Keratinocyte (primary cell): ENCODE measurements around the gene ZBTB8OS. TPM values are rescaled to one million over a fixed set of nuclear protein-coding genes. Genes with fewer than 3 reads are reported as not detected.

Experiments used
- DNase-seq: peaks from one replicate; pipeline ENCODE4 v3.0.0-alpha.2; 2011; ENCODE audit warnings: low read depth, missing footprints, low spot score
- FAIRE-seq: peaks from 2 replicates; lab custom pipeline; 2011; peaks lifted over from hg19 to GRCh38; lab: Jason Lieb, UNC
- H2AFZ ChIP-seq: 2 replicates; pipeline ENCODE4 v1.6.0; 2012; ENCODE audit warnings: low read length, control low read depth, inconsistent platforms; ENCODE audit not compliant: control insufficient read depth
- H3K27ac ChIP-seq: 2 replicates; pipeline ENCODE4 v1.5.1; 2011; ENCODE audit warnings: low read length; ENCODE audit not compliant: control insufficient read depth, insufficient read depth
- H3K27me3 ChIP-seq: 3 replicates; pipeline ENCODE4 v1.6.0; 2011; ENCODE audit warnings: low read length; ENCODE audit not compliant: control insufficient read depth, insufficient read depth; ENCODE audit errors: extremely low read depth
- H3K36me3 ChIP-seq, 2 experiments: 2 replicates in 1 of 2; 3 replicates in 1 of 2; pipeline ENCODE4 v1.5.1; 2011; ENCODE audit warnings: low read length in 2 of 2, mild to moderate bottlenecking in 1 of 2; ENCODE audit not compliant: control insufficient read depth in 2 of 2, insufficient read depth in 2 of 2; ENCODE audit errors: extremely low read depth in 1 of 2
- H3K4me1 ChIP-seq: 3 replicates; pipeline ENCODE4 v1.5.1; 2011; ENCODE audit warnings: low read length; ENCODE audit not compliant: control insufficient read depth, insufficient read depth; ENCODE audit errors: extremely low read depth
- H3K4me2 ChIP-seq: 3 replicates; pipeline ENCODE4 v1.6.0; 2011; ENCODE audit warnings: low read depth, low read length; ENCODE audit not compliant: control insufficient read depth, insufficient read depth; ENCODE audit errors: extremely low read depth
- H3K4me3 ChIP-seq, 3 experiments: fragments of 200-600 bp in 1 of 3; sonication (generic) in 1 of 3; 2 replicates in 2 of 3; 3 replicates in 1 of 3; pipeline ENCODE4 v1.5.1; 2011 to 2016; ENCODE audit warnings: low read length in 3 of 3, mild to moderate bottlenecking in 3 of 3, control low read depth in 2 of 3, inconsistent platforms in 1 of 3, low read depth in 1 of 3, mixed read lengths in 1 of 3, mixed run types in 1 of 3, moderate library complexity in 1 of 3; ENCODE audit not compliant: control insufficient read depth in 2 of 3, insufficient read depth in 2 of 3; ENCODE audit errors: extremely low read depth in 1 of 3
- H3K79me2 ChIP-seq: 2 replicates; pipeline ENCODE4 v1.6.0; 2012; ENCODE audit warnings: low read length; ENCODE audit not compliant: control insufficient read depth, insufficient read depth
- H3K9ac ChIP-seq: 3 replicates; pipeline ENCODE4 v1.6.0; 2011; ENCODE audit warnings: low read length; ENCODE audit not compliant: control insufficient read depth, insufficient read depth; ENCODE audit errors: extremely low read depth
- H3K9me1 ChIP-seq: 3 replicates; pipeline ENCODE4 v1.6.0; 2011; ENCODE audit warnings: low read length; ENCODE audit not compliant: control insufficient read depth, insufficient read depth; ENCODE audit errors: extremely low read depth
- H3K9me3 ChIP-seq: 2 replicates; pipeline ENCODE4 v1.5.1; 2012; ENCODE audit warnings: low read depth, low read length; ENCODE audit not compliant: control insufficient read depth
- H4K20me1 ChIP-seq: 3 replicates; pipeline ENCODE4 v1.6.0; 2011; ENCODE audit warnings: low read length; ENCODE audit not compliant: control insufficient read depth, insufficient read depth; ENCODE audit errors: extremely low read depth
- CTCF ChIP-seq, 3 experiments: IDR thresholded peaks in 1 of 3; conservative IDR thresholded peaks in 1 of 3; optimal IDR thresholded peaks in 1 of 3; 2 replicates in 2 of 3; 3 replicates in 1 of 3; pipeline versions ENCODE3 to v1.5.1; 2011; ENCODE audit warnings: low read length in 3 of 3, mild to moderate bottlenecking in 3 of 3, moderate library complexity in 2 of 3, control low read depth in 1 of 3, inconsistent platforms in 1 of 3; ENCODE audit not compliant: insufficient read depth in 2 of 3; ENCODE audit errors: extremely low read depth in 1 of 3
- EZH2 ChIP-seq: IDR thresholded peaks from one replicate; pipeline ENCODE4 v1.6.1; 2012; ENCODE audit warnings: inconsistent platforms, mild to moderate bottlenecking, low read length, moderate library complexity
- dilution Hi-C: fragments of 300-500 bp; cut with MboI; formaldehyde crosslinking; loops from one replicate; pipeline ENCODE4 v1.7.0; 2020; ENCODE audit warnings: low sequenced_read_pairs; ENCODE audit not compliant: extremely low pct_ligation_motif_present
- polyA plus RNA-seq, 5 experiments: library from polyadenylated mRNA; depleted of rRNA in 3 of 5; stranded (reverse) in 3 of 5; stranded (forward) in 1 of 5; unstranded in 1 of 5; fragments of >200 nt; gene quantifications; 1 replicate in 1 of 5; 2 replicates in 3 of 5; 3 replicates in 1 of 5; pipeline versions ENCODE4 v1.2.1 to v1.2.3, GENCODE V29; 2011 to 2012; ENCODE audit warnings: missing spikeins in 2 of 5, low read depth in 1 of 5, low replicate concordance in 1 of 5

The ZBTB8OS gene
- polyA plus RNA-seq, 1 donor (not counting 4 experiments of a cell fraction or from before 2014, with no cell fraction given) = 87.5 TPM

- DNase-seq (no peak), FAIRE-seq (no peak)
- Histone ChIP-seq H3K36me3 (peaks cover 4 to 13% of the 10 kb centered on the region in 2 experiments), H3K4me1 (no peaks in the 10 kb centered on the region), H3K27ac (no peak overlapping the region), H3K9me3 (no peaks in the 10 kb centered on the region), H3K79me2 (no peaks in the 10 kb centered on the region), H4K20me1 (no peaks in the 10 kb centered on the region), H3K9ac (no peak overlapping the region), H3K9me1 (no peaks in the 10 kb centered on the region), H3K27me3 (no peaks in the 10 kb centered on the region), H3K4me2 (no peak overlapping the region), H2AFZ (no peak overlapping the region), H3K4me3 (no peak overlapping the region)
- dilution Hi-C loops = no loop called here
- TF ChIP-seq CTCF (optimal IDR thresholded peaks at IDR 0.05 in 1 of 3, IDR thresholded peaks at IDR 0.05 in 1 of 3, conservative IDR thresholded peaks at IDR 0.05 in 1 of 3; ENCODE audit: extremely low read depth in 1 of 3, insufficient read depth in 2 of 3, low read length in 3 of 3) (no peak), EZH2 (no peak)
Observed at GRCh38 chr1:32696041-32696440, 45.7 kb upstream of the ZBTB8OS start.

- no peak overlapping the region for H3K4me3 ChIP-seq
- H3K36me3 ChIP-seq = peaks cover 4 to 13% of the 10 kb centered on the region in 2 experiments
- no peaks in the 10 kb centered on the region for H3K27me3 ChIP-seq
- dilution Hi-C loops = no loop called here
- no peak overlapping the region for H2AFZ ChIP-seq
- H3K4me1 ChIP-seq = no peaks in the 10 kb centered on the region
- no peak for TF ChIP-seq CTCF (optimal IDR thresholded peaks at IDR 0.05 in 1 of 3, IDR thresholded peaks at IDR 0.05 in 1 of 3, conservative IDR thresholded peaks at IDR 0.05 in 1 of 3; ENCODE audit: extremely low read depth in 1 of 3, insufficient read depth in 2 of 3, low read length in 3 of 3)
- TF ChIP-seq EZH2 = no peak
- no peaks in the 10 kb centered on the region for H3K9me1 ChIP-seq
- H4K20me1 ChIP-seq = no peaks in the 10 kb centered on the region
- no peak for DNase-seq
- H3K9ac ChIP-seq = no peak overlapping the region
- H3K4me2 ChIP-seq = no peak overlapping the region
- no peaks in the 10 kb centered on the region for H3K79me2 ChIP-seq
- FAIRE-seq = no peak
- no peak overlapping the region for H3K27ac ChIP-seq
- no peaks in the 10 kb centered on the region for H3K9me3 ChIP-seq
Observed at GRCh38 chr1:32695098-32695904, 45.0 kb upstream of the ZBTB8OS start.
